ENCODE results near the gene MAP3K6. TPM values are rescaled to one million over a fixed set of nuclear protein-coding genes. Genes with fewer than 3 reads are reported as not detected.

MAP3K6 gene
- total and polyA plus RNA-seq, 4 experiments from 2014 or later = 4.5 to 11.7 (median 8.5) TPM

GRCh38 chr1:27402349-27402754 is 35.6 kb upstream of the MAP3K6 start:
- CTCF ChIA-PET (ENCODE audit: partially characterized antibody) = interaction anchor here (0.7 to 13.9 kb wide), 19 partner anchors 8 to 290 kb away, joined by 3 to 317 read pairs (median 4); no protein-coding TSS in a partner anchor
- Histone ChIP-seq H3K9me3 (ENCODE audit: control insufficient read depth in 1 of 2, low read length in 2 of 2) (no peaks in the 10 kb centered on the region), H3K27ac (ENCODE audit: low read depth, low read length) (no peak overlapping the region), H3K27me3 (ENCODE audit: insufficient read depth, low read length) (no peaks in the 10 kb centered on the region), H3K36me3 (ENCODE audit: insufficient read depth, low read length) (peaks cover under 1% of the 10 kb centered on the region), H3K4me3 (ENCODE audit: low read length in 2 of 2) (no peak overlapping the region), H3K4me1 (ENCODE audit: insufficient read depth, low read length) (no peaks in the 10 kb centered on the region)
- no peaks in the 10 kb centered on the region for H3K27me3 Mint-ChIP-seq
- H3K4me3 Mint-ChIP-seq = no peak overlapping the region
- intact Hi-C loops (cut with micrococcal nuclease) = loop anchor here (1.0 kb wide), 1 partner anchor 204 kb away; no protein-coding TSS in a partner anchor
- POLR2A ChIA-PET (ENCODE audit: partially characterized antibody) = interaction anchor here (0.5 to 1.4 kb wide), 4 partner anchors 117 to 270 kb away, joined by 3 to 6 read pairs (median 4); partner anchors contain the start of gene IFI6
- no peak for DNase-seq
- no peaks in the 10 kb centered on the region for H3K9me3 Mint-ChIP-seq
- peak overlapping the region in 3 of 7 donors; percentile 3 to 79 (median 23) for H3K27ac Mint-ChIP-seq
- H3K36me3 Mint-ChIP-seq = peaks cover 0 to 21% of the 10 kb centered on the region in 2 donors
- peaks cover 3 to 18% (median 9%) of the 10 kb centered on the region in 4 donors for H3K4me1 Mint-ChIP-seq

- no peaks in the 10 kb centered on the region for H3K27me3 Mint-ChIP-seq
- ChIA-PET POLR2A (ENCODE audit: partially characterized antibody) (interaction anchor here (0.5 to 1.2 kb wide), 2 partner anchors 73 to 75 kb away, joined by 3 to 4 read pairs; no protein-coding TSS in a partner anchor), CTCF (ENCODE audit: partially characterized antibody) (interaction anchor here (1.1 to 13.9 kb wide), 8 partner anchors 13 to 269 kb away, joined by 3 to 317 read pairs (median 3); no protein-coding TSS in a partner anchor)
- H3K4me1 Mint-ChIP-seq = peaks cover 3 to 18% (median 9%) of the 10 kb centered on the region in 4 donors
- Histone ChIP-seq H3K36me3 (ENCODE audit: insufficient read depth, low read length) (no peaks in the 10 kb centered on the region), H3K4me3 (ENCODE audit: low read length in 2 of 2) (no peak overlapping the region), H3K27ac (ENCODE audit: low read depth, low read length) (no peak overlapping the region), H3K27me3 (ENCODE audit: insufficient read depth, low read length) (no peaks in the 10 kb centered on the region), H3K4me1 (ENCODE audit: insufficient read depth, low read length) (no peaks in the 10 kb centered on the region), H3K9me3 (ENCODE audit: control insufficient read depth in 1 of 2, low read length in 2 of 2) (no peaks in the 10 kb centered on the region)
- H3K9me3 Mint-ChIP-seq = no peaks in the 10 kb centered on the region
- no peak for DNase-seq
- peaks cover 0 to 10% of the 10 kb centered on the region in 2 donors for H3K36me3 Mint-ChIP-seq
- intact Hi-C loops (cut with micrococcal nuclease) = no loop called here
- no peak overlapping the region for H3K4me3 Mint-ChIP-seq
- peak overlapping the region in 2 of 7 donors; percentile 32 to 60 for H3K27ac Mint-ChIP-seq
Observed at GRCh38 chr1:27400963-27401341, 34.2 kb upstream of the MAP3K6 start.

GRCh38 chr1:27400082-27400962 is 33.6 kb upstream of the MAP3K6 start:
- intact Hi-C loops (cut with micrococcal nuclease) = no loop called here
- CTCF ChIA-PET (ENCODE audit: partially characterized antibody) = interaction anchor here (1.5 to 13.9 kb wide), 3 partner anchors 12 to 207 kb away, joined by 3 to 317 read pairs (median 75); partner anchors contain the start of gene AHDC1
- POLR2A ChIA-PET (ENCODE audit: partially characterized antibody) = interaction anchor here (0.5 to 1.2 kb wide), 3 partner anchors 73 to 208 kb away, joined by 3 to 4 read pairs (median 3); no protein-coding TSS in a partner anchor

GRCh38 chr1:27399251-27400025 is 32.7 kb upstream of the MAP3K6 start:
- peaks cover 0 to 1% (median 0%) of the 10 kb centered on the region in 8 donors for H3K9me3 Mint-ChIP-seq
- no peak overlapping the region for H3K4me3 Mint-ChIP-seq
- H3K4me1 ChIP-seq (ENCODE audit: insufficient read depth, low read length) = peaks cover 11% of the 10 kb centered on the region
- intact Hi-C loops (cut with micrococcal nuclease) = loop anchor here (5.0 kb wide), 1 partner anchor 202 kb away; no protein-coding TSS in a partner anchor
- no peak overlapping the region for H3K27ac ChIP-seq (ENCODE audit: low read depth, low read length)
- H3K27ac Mint-ChIP-seq = peak overlapping the region in 5 of 7 donors; percentile 39 to 71 (median 42)
- H3K36me3 ChIP-seq (ENCODE audit: insufficient read depth, low read length) = no peaks in the 10 kb centered on the region
- peaks cover 0 to 3% of the 10 kb centered on the region in 2 donors for H3K36me3 Mint-ChIP-seq
- H3K27me3 Mint-ChIP-seq = no peaks in the 10 kb centered on the region
- no peak for DNase-seq
- H3K9me3 ChIP-seq (ENCODE audit: control insufficient read depth in 1 of 2, low read length in 2 of 2) = no peaks in the 10 kb centered on the region
- H3K27me3 ChIP-seq (ENCODE audit: insufficient read depth, low read length) = no peaks in the 10 kb centered on the region
- H3K4me3 ChIP-seq (ENCODE audit: low read length in 2 of 2) = no peak overlapping the region
- ChIA-PET POLR2A (ENCODE audit: partially characterized antibody) (interaction anchor here (1.0 to 1.5 kb wide), 2 partner anchors 21 to 209 kb away, joined by 3 read pairs; no protein-coding TSS in a partner anchor), CTCF (ENCODE audit: partially characterized antibody) (interaction anchor here (1.1 to 13.9 kb wide), 6 partner anchors 12 to 208 kb away, joined by 3 to 317 read pairs (median 4); partner anchors contain the start of gene AHDC1)
- peaks cover 2 to 22% (median 16%) of the 10 kb centered on the region in 4 donors for H3K4me1 Mint-ChIP-seq

More at GRCh38 chr1:27400082-27400962, 33.6 kb upstream of the MAP3K6 start:
- Mint-ChIP-seq H3K27me3 (no peaks in the 10 kb centered on the region), H3K36me3 (peaks cover 0 to 5% of the 10 kb centered on the region in 2 donors), H3K9me3 (no peaks in the 10 kb centered on the region), H3K4me3 (peak overlapping the region in 1 of 8 donors; percentile 10), H3K27ac (peak overlapping the region in 4 of 7 donors; percentile 60 to 85 (median 68)), H3K4me1 (peaks cover 3 to 18% (median 10%) of the 10 kb centered on the region in 4 donors)
- no peak overlapping the region for H3K4me3 ChIP-seq (ENCODE audit: low read length in 2 of 2)
- H3K36me3 ChIP-seq (ENCODE audit: insufficient read depth, low read length) = no peaks in the 10 kb centered on the region
- no peak overlapping the region for H3K27ac ChIP-seq (ENCODE audit: low read depth, low read length)
- H3K9me3 ChIP-seq (ENCODE audit: control insufficient read depth in 1 of 2, low read length in 2 of 2) = no peaks in the 10 kb centered on the region
- peaks cover 4% of the 10 kb centered on the region for H3K4me1 ChIP-seq (ENCODE audit: insufficient read depth, low read length)
- DNase-seq = no peak
- no peaks in the 10 kb centered on the region for H3K27me3 ChIP-seq (ENCODE audit: insufficient read depth, low read length)

- H3K36me3 ChIP-seq (ENCODE audit: insufficient read depth, low read length) = no peaks in the 10 kb centered on the region
- no peak overlapping the region for H3K4me3 Mint-ChIP-seq
- no peaks in the 10 kb centered on the region for H3K9me3 ChIP-seq (ENCODE audit: control insufficient read depth in 1 of 2, low read length in 2 of 2)
- H3K4me3 ChIP-seq (ENCODE audit: low read length in 2 of 2) = no peak overlapping the region
- H3K27me3 Mint-ChIP-seq = no peaks in the 10 kb centered on the region
- DNase-seq = no peak
- H3K4me1 Mint-ChIP-seq = peaks cover 2 to 22% (median 14%) of the 10 kb centered on the region in 4 donors
- intact Hi-C loops (cut with micrococcal nuclease) = loop anchor here (5.0 kb wide), 1 partner anchor 201 kb away; no protein-coding TSS in a partner anchor
- peaks cover 11% of the 10 kb centered on the region for H3K4me1 ChIP-seq (ENCODE audit: insufficient read depth, low read length)
- H3K27ac Mint-ChIP-seq = peak overlapping the region in 4 of 7 donors; percentile 4 to 71 (median 40)
- ChIA-PET POLR2A (ENCODE audit: partially characterized antibody) (interaction anchor here (1.0 to 1.5 kb wide), 2 partner anchors 22 to 327 kb away, joined by 3 read pairs; partner anchors contain the start of gene FAM76A), CTCF (ENCODE audit: partially characterized antibody) (interaction anchor here (1.1 to 13.9 kb wide), 7 partner anchors 11 to 208 kb away, joined by 3 to 317 read pairs (median 4); partner anchors contain the start of gene AHDC1)
- peaks cover 0 to 1% (median 0%) of the 10 kb centered on the region in 8 donors for H3K9me3 Mint-ChIP-seq
- no peaks in the 10 kb centered on the region for H3K27me3 ChIP-seq (ENCODE audit: insufficient read depth, low read length)
- H3K27ac ChIP-seq (ENCODE audit: low read depth, low read length) = no peak overlapping the region
- H3K36me3 Mint-ChIP-seq = peaks cover 0 to 1% of the 10 kb centered on the region in 2 donors
Observed at GRCh38 chr1:27398405-27399149, 31.8 kb upstream of the MAP3K6 start.

- CTCF ChIA-PET (ENCODE audit: partially characterized antibody) = interaction anchor here (1.2 to 13.9 kb wide), 9 partner anchors 10 to 295 kb away, joined by 3 to 317 read pairs (median 7); partner anchors contain the start of gene AHDC1
Observed at GRCh38 chr1:27397749-27398148, 31.0 kb upstream of the MAP3K6 start.

More at GRCh38 chr1:27397749-27398148, 31.0 kb upstream of the MAP3K6 start:
- no peak overlapping the region for H3K4me3 ChIP-seq (ENCODE audit: low read length in 2 of 2)
- Mint-ChIP-seq H3K27ac (peak overlapping the region in 3 of 7 donors; percentile 47 to 78 (median 59)), H3K4me3 (no peak overlapping the region), H3K27me3 (no peaks in the 10 kb centered on the region), H3K4me1 (peaks cover 0 to 22% (median 13%) of the 10 kb centered on the region in 4 donors), H3K9me3 (peaks cover 0 to 1% (median 0%) of the 10 kb centered on the region in 8 donors), H3K36me3 (peaks cover 0 to 1% of the 10 kb centered on the region in 2 donors)
- no peaks in the 10 kb centered on the region for H3K27me3 ChIP-seq (ENCODE audit: insufficient read depth, low read length)
- H3K4me1 ChIP-seq (ENCODE audit: insufficient read depth, low read length) = peaks cover 14% of the 10 kb centered on the region
- intact Hi-C loops (cut with micrococcal nuclease) = loop anchor here (5.0 kb wide), 1 partner anchor 200 kb away; no protein-coding TSS in a partner anchor
- no peak for DNase-seq
- POLR2A ChIA-PET (ENCODE audit: partially characterized antibody) = interaction anchor here (0.9 to 1.1 kb wide), 4 partner anchors 32 to 328 kb away, joined by 3 read pairs; partner anchors contain the start of genes AHDC1 and FAM76A
- no peaks in the 10 kb centered on the region for H3K36me3 ChIP-seq (ENCODE audit: insufficient read depth, low read length)
- no peak overlapping the region for H3K27ac ChIP-seq (ENCODE audit: low read depth, low read length)
- no peaks in the 10 kb centered on the region for H3K9me3 ChIP-seq (ENCODE audit: control insufficient read depth in 1 of 2, low read length in 2 of 2)
